BE2C (cell line): ENCODE results near the gene TULP4.

Experiments
- DNase-seq: peaks from one replicate; pipeline ENCODE4 v3.0.0-alpha.2; 2020
- H3K27me3 ChIP-seq: fragments of 250-450 bp; sonication (Bioruptor Pico); 2 replicates; pipeline ENCODE4 v1.5.1; 2020; ENCODE audit warnings: mild to moderate bottlenecking
- H3K36me3 ChIP-seq: fragments of 250-450 bp; sonication (Bioruptor Pico); 2 replicates; pipeline ENCODE4 v1.5.1; 2020; ENCODE audit warnings: mild to moderate bottlenecking
- H3K4me1 ChIP-seq: fragments of 250-450 bp; sonication (Bioruptor Pico); 2 replicates; pipeline ENCODE4 v1.5.1; 2020
- H3K4me3 ChIP-seq: 2 replicates; pipeline ENCODE4 v1.5.1; 2011; ENCODE audit warnings: low read depth, low read length
- H3K9me3 ChIP-seq: fragments of 250-450 bp; sonication (Bioruptor Pico); 2 replicates; pipeline ENCODE4 v1.5.1; 2020
- TF ChIP-seq, protein P1 (sequence below): IDR thresholded peaks from 2 replicates; pipeline ENCODE4 v1.5.1; 2012; ENCODE audit warnings: mild to moderate bottlenecking, low read depth, low read length

TULP4 gene

DNA sequence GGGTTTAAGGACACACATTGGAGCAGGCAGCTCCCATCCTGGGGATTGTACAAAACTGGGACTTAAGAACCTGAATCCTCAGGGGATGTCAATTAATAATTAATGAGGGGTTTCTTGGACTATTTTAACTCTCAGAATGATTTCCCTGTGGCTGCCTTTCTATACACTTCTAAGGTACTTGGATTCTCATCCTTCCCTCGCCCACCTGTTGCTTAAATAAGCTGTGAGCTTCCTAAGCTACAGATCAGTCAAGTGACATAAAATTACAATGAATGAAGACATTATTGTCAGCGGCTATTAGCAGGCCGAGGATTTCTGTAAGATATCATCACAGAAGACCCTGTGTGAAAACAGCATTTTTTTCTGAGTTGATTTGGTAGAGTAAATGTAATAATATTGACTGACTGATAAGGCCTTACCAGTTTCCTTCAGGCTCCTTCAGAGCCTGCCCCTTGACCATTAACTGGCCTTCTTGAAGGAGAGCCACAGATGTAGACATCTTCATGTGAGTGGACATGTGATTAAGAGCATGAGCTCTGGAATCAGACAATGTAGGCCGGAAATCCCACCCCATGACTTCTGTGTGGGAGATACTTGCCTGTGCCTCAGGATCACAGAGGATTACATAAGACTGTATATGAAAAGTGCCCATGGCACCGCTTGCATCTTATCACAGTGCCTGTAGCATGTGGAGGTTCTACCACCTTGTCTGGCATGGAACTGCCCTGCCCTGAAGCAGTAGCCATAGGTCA, 101.7 kb downstream of the TULP4 start:
- no peaks in the 10 kb centered on the region for H3K9me3 ChIP-seq
- TF ChIP-seq, protein P1, sequence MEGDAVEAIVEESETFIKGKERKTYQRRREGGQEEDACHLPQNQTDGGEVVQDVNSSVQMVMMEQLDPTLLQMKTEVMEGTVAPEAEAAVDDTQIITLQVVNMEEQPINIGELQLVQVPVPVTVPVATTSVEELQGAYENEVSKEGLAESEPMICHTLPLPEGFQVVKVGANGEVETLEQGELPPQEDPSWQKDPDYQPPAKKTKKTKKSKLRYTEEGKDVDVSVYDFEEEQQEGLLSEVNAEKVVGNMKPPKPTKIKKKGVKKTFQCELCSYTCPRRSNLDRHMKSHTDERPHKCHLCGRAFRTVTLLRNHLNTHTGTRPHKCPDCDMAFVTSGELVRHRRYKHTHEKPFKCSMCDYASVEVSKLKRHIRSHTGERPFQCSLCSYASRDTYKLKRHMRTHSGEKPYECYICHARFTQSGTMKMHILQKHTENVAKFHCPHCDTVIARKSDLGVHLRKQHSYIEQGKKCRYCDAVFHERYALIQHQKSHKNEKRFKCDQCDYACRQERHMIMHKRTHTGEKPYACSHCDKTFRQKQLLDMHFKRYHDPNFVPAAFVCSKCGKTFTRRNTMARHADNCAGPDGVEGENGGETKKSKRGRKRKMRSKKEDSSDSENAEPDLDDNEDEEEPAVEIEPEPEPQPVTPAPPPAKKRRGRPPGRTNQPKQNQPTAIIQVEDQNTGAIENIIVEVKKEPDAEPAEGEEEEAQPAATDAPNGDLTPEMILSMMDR = no peak
- DNase-seq = no peak
- peaks cover 19% of the 10 kb centered on the region for H3K36me3 ChIP-seq
- H3K4me1 ChIP-seq = peaks cover 7% of the 10 kb centered on the region; the same call in 1 of the 2 replicates
- no peaks in the 10 kb centered on the region for H3K27me3 ChIP-seq
- no peak overlapping the region for H3K4me3 ChIP-seq

DNA sequence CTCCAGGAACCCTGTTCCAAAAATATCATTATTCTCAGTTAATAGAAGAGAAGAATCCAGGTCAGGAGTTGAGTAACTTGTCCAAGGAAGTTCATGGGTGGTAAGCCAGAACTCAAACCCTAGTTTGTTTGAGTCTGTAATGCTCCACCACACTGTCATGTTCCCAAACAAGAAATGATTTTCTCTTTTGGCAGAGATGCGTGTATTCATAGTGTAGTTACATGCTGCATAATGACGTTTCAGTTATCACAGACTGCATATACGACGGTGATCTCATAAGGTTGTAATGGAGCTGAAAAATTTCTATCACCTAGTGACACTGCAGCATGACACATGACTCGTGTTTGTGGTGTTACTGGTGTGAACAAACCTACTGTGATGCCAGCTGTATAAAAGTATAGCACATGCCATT, 102.6 kb downstream of the TULP4 start:
- no peaks in the 10 kb centered on the region for H3K27me3 ChIP-seq
- DNase-seq = no peak
- TF ChIP-seq, protein P1 = no peak
- no peak overlapping the region for H3K4me3 ChIP-seq
- H3K9me3 ChIP-seq = no peaks in the 10 kb centered on the region
- no peaks in the 10 kb centered on the region; the same call in 1 of the 2 replicates for H3K4me1 ChIP-seq
- H3K36me3 ChIP-seq = peaks cover 19% of the 10 kb centered on the region

DNA sequence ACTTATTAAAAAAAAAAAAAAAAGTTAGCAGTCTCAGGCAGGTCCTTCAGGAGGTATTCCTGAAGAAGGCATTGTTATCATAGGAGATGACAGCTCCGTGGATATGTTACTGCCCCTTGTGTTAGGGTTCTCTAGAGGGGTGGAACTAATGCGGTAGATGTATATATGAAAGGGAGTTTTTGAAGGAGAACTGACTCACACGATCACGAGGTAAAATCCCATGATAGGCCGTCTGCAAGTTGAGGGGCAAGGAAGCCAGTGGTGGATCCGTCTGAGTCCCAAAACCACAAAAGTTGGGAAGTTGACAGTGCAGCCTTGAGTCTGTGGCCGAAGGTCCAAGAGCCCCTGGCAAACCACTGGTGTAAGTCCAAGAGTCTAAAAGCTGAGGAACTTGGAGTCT, 103.4 kb downstream of the TULP4 start:
- Histone ChIP-seq H3K36me3 (peaks cover 19% of the 10 kb centered on the region), H3K4me1 (no peaks in the 10 kb centered on the region; the same call in 1 of the 2 replicates), H3K4me3 (no peak overlapping the region), H3K27me3 (no peaks in the 10 kb centered on the region), H3K9me3 (no peaks in the 10 kb centered on the region)
- no peak for DNase-seq
- TF ChIP-seq, protein P1 = no peak

DNA sequence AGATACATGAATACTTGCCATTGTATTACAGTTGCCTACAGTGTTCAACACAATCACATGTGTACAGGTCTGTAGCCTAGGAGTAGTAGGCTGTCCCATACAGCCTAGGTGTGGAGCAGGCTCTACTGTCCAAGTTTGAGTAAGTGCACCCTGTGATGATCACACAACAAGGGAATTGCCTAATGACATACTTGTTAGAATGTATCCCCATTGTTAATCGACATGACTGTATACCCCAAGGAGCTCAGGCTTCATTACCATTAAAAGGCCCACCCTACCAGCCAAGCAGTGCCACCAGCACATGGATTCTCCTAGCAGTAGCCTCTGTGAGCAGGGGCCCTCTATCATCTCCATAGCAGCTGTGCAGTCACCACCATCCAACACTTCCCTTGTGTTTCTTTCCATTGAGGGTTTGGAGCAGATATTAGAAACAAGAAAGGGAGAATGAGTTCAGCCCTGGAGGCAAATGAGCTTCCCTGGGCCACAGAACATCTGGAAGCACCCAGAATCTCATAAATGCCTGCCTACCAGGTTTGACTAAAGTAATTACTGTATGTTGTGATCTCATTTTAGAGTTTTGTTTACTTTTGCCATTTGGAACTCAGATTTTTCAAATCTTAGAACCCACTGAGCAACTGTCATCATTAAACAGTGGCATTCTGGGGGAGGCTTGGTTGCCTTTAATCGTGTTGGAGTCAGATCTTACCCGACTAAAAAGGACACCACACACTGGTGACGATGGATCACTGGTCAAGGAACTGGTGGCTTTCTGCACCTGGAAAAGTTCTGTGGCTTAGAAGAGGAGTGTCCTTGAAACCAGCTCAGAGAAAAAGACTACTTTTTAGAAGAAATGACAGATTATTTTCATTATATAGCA, 104.9 kb downstream of the TULP4 start:
- Histone ChIP-seq H3K4me3 (no peak overlapping the region), H3K9me3 (no peaks in the 10 kb centered on the region), H3K4me1 (no peaks in the 10 kb centered on the region; the same call in 1 of the 2 replicates), H3K36me3 (peaks cover 19% of the 10 kb centered on the region), H3K27me3 (no peaks in the 10 kb centered on the region)
- DNase-seq = no peak
- TF ChIP-seq, protein P1 = no peak

DNA sequence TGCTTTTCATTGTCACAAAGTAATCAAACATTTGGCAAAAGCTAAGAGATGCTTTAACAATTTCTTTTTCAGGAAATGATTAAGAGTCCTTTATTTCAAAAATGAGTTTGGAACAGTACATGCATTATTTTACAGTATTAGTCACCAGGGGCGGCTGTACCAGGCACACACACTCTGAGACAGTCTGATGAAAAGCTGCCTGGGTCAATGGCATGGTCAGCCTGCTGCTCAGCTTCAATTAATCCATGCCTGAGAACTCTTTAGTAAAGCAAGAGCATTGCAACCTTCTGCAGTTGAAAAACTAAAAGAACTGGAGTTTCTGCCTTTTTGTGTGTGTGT, 105.5 kb downstream of the TULP4 start:
- H3K27me3 ChIP-seq = no peaks in the 10 kb centered on the region
- no peaks in the 10 kb centered on the region; the same call in 1 of the 2 replicates for H3K4me1 ChIP-seq
- no peaks in the 10 kb centered on the region for H3K9me3 ChIP-seq
- TF ChIP-seq, protein P1 = no peak
- H3K36me3 ChIP-seq = peaks cover 19% of the 10 kb centered on the region
- DNase-seq = no peak
- H3K4me3 ChIP-seq = no peak overlapping the region

DNA sequence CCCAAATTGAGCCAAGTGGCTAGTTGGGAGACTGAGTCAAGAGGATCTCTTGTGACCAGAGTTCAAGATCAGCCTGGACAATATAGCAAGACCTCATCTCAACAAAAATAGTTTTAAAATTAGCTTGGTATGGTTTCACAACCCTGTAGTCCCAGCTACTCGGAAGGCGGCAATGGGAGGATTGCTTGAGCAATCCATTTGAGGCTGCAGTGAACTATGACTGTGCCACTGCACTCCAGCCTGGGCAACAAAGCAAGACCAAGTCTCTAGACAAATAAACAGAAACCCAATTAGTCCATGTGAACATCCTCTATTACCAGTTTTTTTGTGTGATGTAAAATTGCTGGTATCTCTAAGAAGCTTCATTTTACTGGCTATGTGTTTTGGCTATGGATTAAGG, 106.2 kb downstream of the TULP4 start:
- H3K9me3 ChIP-seq = no peaks in the 10 kb centered on the region
- TF ChIP-seq, protein P1 = no peak
- no peaks in the 10 kb centered on the region; the same call in 1 of the 2 replicates for H3K4me1 ChIP-seq
- no peak overlapping the region for H3K4me3 ChIP-seq
- H3K27me3 ChIP-seq = no peaks in the 10 kb centered on the region
- peaks cover 16% of the 10 kb centered on the region for H3K36me3 ChIP-seq
- DNase-seq = no peak
